Gastroesophageal sphincter (tissue), 3 donors: ENCODE data around the gene ST3GAL5.

Source experiments
- CTCF ChIP-seq, 4 experiments: fragments of 200-600 bp in 2 of 4; fragments of 450-650 bp in 2 of 4; sonication (generic) in 1 of 4; IDR thresholded peaks; one replicate each; pipeline ENCODE4 v1.5.1; 2017 to 2019; ENCODE audit warnings: antibody characterized with exemption in 4 of 4, mild to moderate bottlenecking in 2 of 4, moderate library complexity in 2 of 4
- POLR2A ChIP-seq, 2 donors: fragments of 450-650 bp; IDR thresholded peaks; one replicate each; pipeline ENCODE4 v1.6.1; 2017; ENCODE audit warnings: antibody characterized with exemption in 2 of 2, mild to moderate bottlenecking in 2 of 2, moderate library complexity in 1 of 2

DNA sequence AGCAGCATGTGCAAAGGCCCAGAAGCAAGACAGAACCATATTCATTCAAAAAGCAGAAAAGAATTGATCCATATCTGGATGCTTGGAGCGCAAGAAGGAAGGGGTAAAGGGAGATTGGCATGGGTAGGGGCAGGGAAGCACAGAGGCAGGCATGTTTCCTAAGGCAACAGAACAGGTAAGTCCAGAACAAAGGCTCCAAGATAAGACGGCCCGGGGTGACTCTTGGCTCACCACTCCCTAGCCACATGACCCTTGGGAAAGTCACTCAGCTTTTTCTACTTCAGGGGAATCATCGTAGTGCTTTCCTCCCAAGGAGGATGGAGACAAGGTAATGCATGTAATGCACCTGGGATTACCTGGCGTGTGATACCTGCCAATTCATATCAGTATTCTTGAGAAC is 37.7 kb upstream of the ST3GAL5 start:
- TF ChIP-seq POLR2A (IDR thresholded peaks at IDR 0.05) (no peak), CTCF (IDR thresholded peaks at IDR 0.05) (no peak)
